Left ventricle myocardium inferior (tissue), 1 donor: Measurements from ENCODE around the gene BRI3. TPM values are rescaled to one million over a fixed set of nuclear protein-coding genes. Genes with fewer than 3 reads are reported as not detected.

Source experiments
- DNase-seq: peaks from one replicate; pipeline ENCODE4 v3.0.0-alpha.2; 2020
- H3K27ac ChIP-seq: fragments of 200-600 bp; replicated peaks from 2 replicates; pipeline ENCODE4 v1.8.0; 2021
- H3K27me3 ChIP-seq: fragments of 200-600 bp; 2 replicates; pipeline ENCODE4 v1.8.0; 2021; ENCODE audit warnings: low read depth
- H3K36me3 ChIP-seq: fragments of 200-600 bp; 2 replicates; pipeline ENCODE4 v1.8.0; 2021
- H3K4me1 ChIP-seq: fragments of 200-600 bp; 2 replicates; pipeline ENCODE4 v1.8.0; 2021
- H3K4me3 ChIP-seq: fragments of 200-600 bp; 2 replicates; pipeline ENCODE4 v1.8.0; 2021; ENCODE audit warnings: mild to moderate bottlenecking, moderate library complexity
- H3K9me3 ChIP-seq: fragments of 200-600 bp; replicated peaks from 2 replicates; pipeline ENCODE4 v1.8.0; 2021
- intact Hi-C: fragments of 100-400 bp; cut with micrococcal nuclease; formaldehyde crosslinking; loops from one replicate; pipeline ENCODE4 v1.11.0; 2022
- total RNA-seq: library from RNA; stranded (reverse); fragmentation: NEBNext Ultra II Directional; extraction: Animal tissue kit (Norgen Biotek cat#: 25700); gene quantifications from one replicate; pipeline ENCODE4 v1.2.1, GENCODE V29; 2021
- TF ChIP-seq, protein P1 (sequence below): fragments of 200-600 bp; IDR thresholded peaks from 2 replicates; pipeline ENCODE4 v1.8.0; 2021; ENCODE audit warnings: antibody characterized with exemption, mild to moderate bottlenecking, borderline replicate concordance
- donor health status: DM: no; HTN: yes; CAD: no; lungs with severe emphysema.

Gene BRI3
- total RNA-seq, 1 donor from 2014 or later = 201 TPM

DNA sequence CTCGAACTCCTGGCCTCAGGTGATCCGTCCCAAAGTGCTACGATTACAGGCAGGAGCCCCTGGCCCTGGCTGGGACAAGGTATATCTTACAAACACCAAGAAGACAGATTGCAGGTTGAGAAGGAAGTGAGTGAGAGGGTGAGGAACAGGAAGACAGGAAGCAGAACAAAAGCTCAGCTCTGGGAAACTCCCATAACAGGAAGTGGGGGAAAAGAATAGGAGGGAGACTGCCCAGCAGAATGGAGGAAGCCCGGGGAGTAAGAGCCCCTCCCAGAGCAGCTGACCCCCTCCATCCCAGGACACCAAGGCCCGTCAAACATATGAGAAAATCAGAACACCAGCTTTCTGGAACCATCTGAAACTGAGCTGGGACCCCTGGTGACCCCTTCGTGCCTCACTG, 32.4 kb upstream of the BRI3 start:
- intact Hi-C loops = no loop called here
- H3K4me1 ChIP-seq = peaks cover 86% of the 10 kb centered on the region
- DNase-seq = no peak
- H3K27ac ChIP-seq = peak overlapping the region; percentile 91
- no peaks in the 10 kb centered on the region for H3K9me3 ChIP-seq
- no peak overlapping the region for H3K4me3 ChIP-seq
- peaks cover 12% of the 10 kb centered on the region for H3K36me3 ChIP-seq
- TF ChIP-seq, protein P1, sequence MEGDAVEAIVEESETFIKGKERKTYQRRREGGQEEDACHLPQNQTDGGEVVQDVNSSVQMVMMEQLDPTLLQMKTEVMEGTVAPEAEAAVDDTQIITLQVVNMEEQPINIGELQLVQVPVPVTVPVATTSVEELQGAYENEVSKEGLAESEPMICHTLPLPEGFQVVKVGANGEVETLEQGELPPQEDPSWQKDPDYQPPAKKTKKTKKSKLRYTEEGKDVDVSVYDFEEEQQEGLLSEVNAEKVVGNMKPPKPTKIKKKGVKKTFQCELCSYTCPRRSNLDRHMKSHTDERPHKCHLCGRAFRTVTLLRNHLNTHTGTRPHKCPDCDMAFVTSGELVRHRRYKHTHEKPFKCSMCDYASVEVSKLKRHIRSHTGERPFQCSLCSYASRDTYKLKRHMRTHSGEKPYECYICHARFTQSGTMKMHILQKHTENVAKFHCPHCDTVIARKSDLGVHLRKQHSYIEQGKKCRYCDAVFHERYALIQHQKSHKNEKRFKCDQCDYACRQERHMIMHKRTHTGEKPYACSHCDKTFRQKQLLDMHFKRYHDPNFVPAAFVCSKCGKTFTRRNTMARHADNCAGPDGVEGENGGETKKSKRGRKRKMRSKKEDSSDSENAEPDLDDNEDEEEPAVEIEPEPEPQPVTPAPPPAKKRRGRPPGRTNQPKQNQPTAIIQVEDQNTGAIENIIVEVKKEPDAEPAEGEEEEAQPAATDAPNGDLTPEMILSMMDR = no peak
- H3K27me3 ChIP-seq = no peaks in the 10 kb centered on the region

DNA sequence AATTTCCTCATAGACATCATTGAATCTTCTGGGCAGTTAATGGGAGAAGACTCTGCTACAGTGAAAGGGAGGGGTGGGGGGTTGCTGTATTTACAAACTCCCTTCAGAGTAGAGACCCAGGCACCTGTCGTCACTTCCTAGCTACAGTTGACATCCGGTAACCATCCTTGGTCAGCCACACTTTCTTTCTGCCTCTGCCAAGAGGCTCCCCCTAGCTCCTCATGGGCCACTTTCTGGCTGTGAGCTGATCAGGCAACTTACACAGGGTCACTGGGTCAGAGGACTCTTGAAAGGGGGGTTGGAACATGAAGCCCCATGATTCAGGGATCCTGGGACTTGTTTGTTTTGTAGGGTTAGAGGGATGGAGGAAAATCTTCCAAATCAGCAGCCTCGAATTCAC, 30.7 kb upstream of the BRI3 start:
- Histone ChIP-seq H3K27me3 (no peaks in the 10 kb centered on the region), H3K4me1 (peaks cover 74% of the 10 kb centered on the region), H3K4me3 (peak overlapping the region; percentile 90), H3K36me3 (peaks cover 3% of the 10 kb centered on the region), H3K27ac (peak overlapping the region; percentile 91), H3K9me3 (no peaks in the 10 kb centered on the region)
- TF ChIP-seq, protein P1 = no peak
- DNase-seq = no peak
- intact Hi-C loops = no loop called here

DNA sequence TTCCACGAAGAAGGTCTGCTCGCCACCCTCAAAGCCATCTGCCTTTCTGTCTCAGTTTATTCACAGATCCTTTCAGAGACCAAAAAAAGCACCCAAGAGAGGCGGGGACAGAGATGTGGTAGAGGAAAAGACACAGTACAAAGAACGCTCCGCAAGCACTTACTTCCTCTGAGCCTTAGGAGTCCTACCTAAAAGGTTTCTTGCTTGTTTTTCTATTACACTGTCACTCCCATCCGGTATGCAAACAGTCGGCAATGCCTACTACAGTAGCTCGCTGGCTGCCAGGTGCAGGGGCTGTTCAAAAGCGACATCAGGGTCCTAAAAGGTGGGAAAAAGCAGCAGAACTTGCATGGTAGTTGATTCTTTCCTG, 30.3 kb upstream of the BRI3 start:
- H3K27ac ChIP-seq = peak overlapping the region; percentile 91
- H3K27me3 ChIP-seq = no peaks in the 10 kb centered on the region
- DNase-seq = no peak
- H3K36me3 ChIP-seq = peaks cover 5% of the 10 kb centered on the region
- H3K4me3 ChIP-seq = peak overlapping the region; percentile 90
- intact Hi-C loops = no loop called here
- TF ChIP-seq, protein P1 = no peak
- no peaks in the 10 kb centered on the region for H3K9me3 ChIP-seq
- peaks cover 69% of the 10 kb centered on the region for H3K4me1 ChIP-seq

DNA sequence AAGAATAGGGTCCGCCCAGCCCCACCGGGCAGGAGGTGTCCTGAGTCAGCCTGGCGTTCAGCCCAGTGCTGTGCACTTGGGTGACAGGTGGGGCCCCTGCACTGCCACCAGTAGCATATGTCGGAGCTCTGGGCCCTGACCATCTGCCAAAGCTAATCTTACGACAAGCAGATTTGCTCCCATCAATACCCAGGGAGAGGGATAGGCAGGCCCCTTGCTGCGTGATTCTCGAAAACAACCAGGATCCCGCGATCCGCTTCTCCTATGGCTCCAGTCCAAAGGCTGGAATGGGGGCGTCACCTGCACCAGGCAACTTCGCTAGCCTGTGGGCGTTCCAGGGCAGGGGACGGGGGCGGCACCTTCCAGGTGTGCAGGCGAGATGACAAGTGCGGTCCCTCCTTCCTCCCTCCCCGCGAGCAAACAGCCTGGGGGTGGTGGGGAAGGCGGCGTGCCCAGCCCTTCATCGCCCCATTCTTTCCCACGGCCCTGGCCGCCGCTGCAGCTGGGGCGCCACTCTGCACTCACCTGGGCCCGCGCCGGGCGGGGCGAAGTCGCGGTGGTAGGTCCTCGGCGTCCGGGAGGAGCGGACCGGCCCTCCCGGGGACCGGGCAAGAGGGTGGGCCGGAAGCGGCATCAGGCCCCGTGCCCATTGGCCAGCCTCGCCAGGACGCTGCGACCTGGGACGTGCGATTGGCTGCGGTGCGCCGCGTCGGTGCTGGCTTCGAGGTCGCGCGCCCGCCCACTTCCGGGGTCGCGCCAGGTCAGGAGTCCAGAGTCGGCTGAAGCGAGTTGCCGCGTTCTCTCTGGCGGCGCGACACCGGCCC, 29.7 kb upstream of the BRI3 start, which contains the start of gene TECPR1:
Gene TECPR1, minus strand, starts transcription at position 632 of the 824 bp plus-strand sequence. CDS start 6,086 bp downstream, outside the sequence.
- peak; percentile 97 for DNase-seq
- TF ChIP-seq, protein P1 = no peak
- Histone ChIP-seq H3K27ac (peak within 1 kb of the TSS; percentile 91), H3K27me3 (no peaks in the 10 kb centered on the region), H3K36me3 (peaks cover 11% of the 10 kb centered on the region), H3K4me1 (peaks cover 63% of the 10 kb centered on the region), H3K9me3 (no peaks in the 10 kb centered on the region), H3K4me3 (peak within 1 kb of the TSS; percentile 90)
- intact Hi-C loops = no loop called here

DNA sequence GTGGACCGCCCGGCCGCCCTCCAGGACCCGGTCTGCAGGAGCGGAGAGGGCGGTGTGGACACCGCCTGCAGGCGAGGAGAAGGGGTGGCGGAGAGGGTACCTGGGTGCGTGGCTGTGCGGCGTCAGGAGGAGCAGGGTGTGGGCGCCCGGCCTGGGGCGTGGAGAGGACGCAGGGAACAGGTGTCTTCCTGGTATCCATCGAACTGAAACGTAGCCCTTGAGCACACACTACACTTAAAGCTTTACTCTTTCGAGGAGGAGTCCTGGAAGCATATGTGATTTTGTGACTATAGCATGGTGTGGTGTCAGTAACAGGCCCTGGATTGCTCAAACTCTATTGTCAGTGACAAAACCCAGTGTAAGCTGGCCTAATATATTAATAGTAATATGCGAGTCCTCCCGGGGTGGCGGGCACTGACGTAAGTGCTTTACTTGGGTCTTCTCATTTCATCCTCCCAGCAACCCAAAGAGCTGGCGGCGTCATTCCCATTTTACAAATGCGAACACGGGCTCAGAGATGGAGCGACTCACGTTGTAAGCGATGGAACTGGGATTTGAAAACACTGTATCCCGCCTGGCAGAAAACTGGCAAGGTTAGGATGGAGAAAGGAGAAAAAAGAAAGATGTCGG, 28.9 kb upstream of the BRI3 start:
- Histone ChIP-seq H3K36me3 (peaks cover 13% of the 10 kb centered on the region), H3K4me1 (peaks cover 58% of the 10 kb centered on the region), H3K9me3 (no peaks in the 10 kb centered on the region), H3K27me3 (no peaks in the 10 kb centered on the region), H3K27ac (peak overlapping the region; percentile 91), H3K4me3 (peak overlapping the region; percentile 90)
- DNase-seq = no peak
- TF ChIP-seq, protein P1 = no peak
- intact Hi-C loops = no loop called here
